Bronchial epithelial cell (primary cell): ENCODE data around the gene NPIPA7. TPM values are rescaled to one million over a fixed set of nuclear protein-coding genes. Genes with fewer than 3 reads are reported as not detected.
"Not testable (repeated sequence)": the region's sequence is repeated elsewhere in the genome, so short reads cannot be mapped to it uniquely, and the experiment has no call there.

Source experiments
- DNase-seq: peaks from one replicate; pipeline ENCODE4 v3.0.0-alpha.2; 2010; ENCODE audit warnings: low read depth
- FAIRE-seq: peaks from 2 replicates; lab custom pipeline; 2011; peaks lifted over from hg19 to GRCh38; lab: Jason Lieb, UNC
- H3K27me3 ChIP-seq: 2 replicates; pipeline ENCODE4 v1.5.1; 2011; ENCODE audit warnings: low read length; ENCODE audit not compliant: control insufficient read depth, insufficient read depth
- H3K36me3 ChIP-seq: 2 replicates; pipeline ENCODE4 v1.5.1; 2011; ENCODE audit warnings: low read length; ENCODE audit not compliant: control insufficient read depth, insufficient read depth
- H3K4me3 ChIP-seq: 2 replicates; pipeline ENCODE4 v1.5.1; 2011; ENCODE audit warnings: mild to moderate bottlenecking, low read depth, low read length, control low read depth
- total RNA-seq: library from RNA; depleted of rRNA; stranded (reverse); fragments of >200 nt; gene quantifications from 2 replicates; pipeline ENCODE4 v1.2.1, GENCODE V29; 2014

Gene NPIPA7
- total RNA-seq, 1 donor from 2014 or later, result 1.3 TPM

DNA sequence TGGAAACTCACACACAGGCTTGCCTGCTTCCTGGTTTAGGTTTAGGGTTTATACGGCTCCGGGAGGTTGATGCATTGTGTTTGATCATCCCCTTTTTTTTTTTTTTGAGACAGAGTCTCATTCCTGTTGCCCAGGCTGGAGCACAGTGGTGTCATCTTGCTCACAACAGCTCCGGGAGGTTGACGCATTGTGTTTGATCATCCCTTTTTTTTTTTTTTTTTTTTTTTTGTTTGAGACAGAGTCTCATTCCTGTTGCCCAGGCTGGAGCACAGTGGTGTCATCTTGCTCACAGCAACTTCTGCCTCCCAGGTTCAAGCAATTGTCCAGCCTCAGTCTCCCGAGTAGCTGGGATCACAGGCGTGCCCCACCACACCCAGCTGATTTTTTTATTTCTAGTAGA is 20.7 kb downstream of the NPIPA7 start:
- not testable (repeated sequence) for FAIRE-seq, H3K4me3 ChIP-seq, H3K36me3 ChIP-seq, DNase-seq, H3K27me3 ChIP-seq

DNA sequence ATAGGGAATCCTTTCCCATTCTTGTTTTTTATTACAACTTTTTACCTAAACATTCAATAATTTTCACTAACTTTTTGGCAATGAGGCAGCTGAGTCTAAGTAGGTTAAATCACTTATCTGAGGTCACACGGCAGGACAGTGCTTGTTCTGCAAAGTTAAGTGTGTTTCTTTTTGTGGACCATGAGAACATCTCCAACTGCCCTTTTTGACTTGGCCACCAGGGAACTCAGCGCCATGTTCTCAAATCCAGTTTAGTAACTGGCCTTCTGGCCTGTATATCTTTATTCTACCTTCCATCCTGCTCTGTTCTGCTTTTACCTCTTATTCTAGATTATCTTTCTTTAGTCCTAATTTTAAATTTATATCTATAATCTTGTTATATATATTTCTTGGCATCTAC is 23.4 kb downstream of the NPIPA7 start:
- H3K4me3 ChIP-seq, H3K27me3 ChIP-seq, DNase-seq, FAIRE-seq, H3K36me3 ChIP-seq: not testable (repeated sequence)

DNA sequence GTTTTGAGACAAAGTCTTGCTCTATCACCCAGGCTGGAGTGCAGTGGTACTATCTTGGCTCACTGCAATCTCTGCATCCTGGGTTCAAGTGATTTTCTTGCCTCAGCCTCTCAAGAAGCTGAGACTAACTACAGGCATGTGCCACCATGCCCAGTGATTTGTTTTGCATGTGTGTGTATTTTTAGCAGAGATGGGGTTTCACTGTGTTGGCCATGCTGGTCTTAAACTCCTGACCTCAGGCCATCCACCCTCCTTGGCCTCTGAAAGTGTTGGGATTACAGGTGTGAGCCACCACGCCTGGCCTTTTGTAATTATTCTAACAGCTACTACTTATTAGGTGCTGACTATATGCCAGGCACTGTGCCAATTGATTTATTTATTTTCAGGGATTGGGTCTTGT is 25.3 kb downstream of the NPIPA7 start:
- not testable (repeated sequence) for DNase-seq, FAIRE-seq

DNA sequence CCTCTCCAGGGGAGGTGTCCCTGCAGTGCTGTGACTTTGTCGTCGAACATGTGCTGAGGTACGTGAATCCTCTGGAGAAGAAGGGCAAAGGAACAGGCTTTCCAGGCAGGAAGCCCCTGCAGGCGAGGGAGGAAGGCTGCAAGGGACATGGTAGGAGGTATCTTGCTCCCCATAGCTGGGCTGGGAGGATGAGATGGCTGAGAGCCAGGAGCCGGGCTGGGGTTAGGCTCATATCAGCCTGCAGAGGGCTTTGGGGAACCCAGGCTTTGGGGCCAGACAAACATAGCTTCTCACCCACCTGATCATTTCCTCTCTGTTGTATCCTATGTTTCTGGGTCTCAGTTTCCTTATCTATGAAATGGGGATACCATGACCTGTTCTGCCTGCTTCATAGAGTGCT is 26.5 kb downstream of the NPIPA7 start:
- not testable (repeated sequence) for H3K4me3 ChIP-seq, H3K36me3 ChIP-seq, H3K27me3 ChIP-seq, FAIRE-seq, DNase-seq

More for the DNA sequence above, 25.3 kb downstream of the NPIPA7 start:
- H3K36me3 ChIP-seq, H3K27me3 ChIP-seq, H3K4me3 ChIP-seq: not testable (repeated sequence)

- not testable (repeated sequence) for H3K27me3 ChIP-seq, DNase-seq, FAIRE-seq
Observed at GRCh38 chr16:16408430-16408829, 29.5 kb downstream of the NPIPA7 start.

DNA sequence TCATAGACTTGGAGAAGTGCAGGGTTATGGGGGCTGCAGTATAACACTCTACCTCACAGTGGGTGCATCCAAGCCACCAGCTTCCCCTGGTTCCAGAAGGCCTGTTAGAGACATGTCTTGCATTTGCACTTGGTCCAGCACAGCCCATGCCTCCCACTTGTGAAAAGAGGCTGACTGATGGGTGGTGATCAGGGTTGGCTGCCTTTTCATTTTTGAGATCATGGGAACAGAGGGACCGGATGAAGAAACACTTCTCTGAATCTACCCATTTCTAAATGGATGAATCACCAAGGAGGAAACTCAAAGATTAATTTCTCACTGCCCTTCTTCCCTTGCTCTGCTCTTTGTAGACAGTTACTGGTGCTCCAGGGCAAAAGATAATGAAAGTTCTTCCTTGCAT is 34.8 kb downstream of the NPIPA7 start:
- not testable (repeated sequence) for FAIRE-seq, H3K36me3 ChIP-seq, H3K4me3 ChIP-seq, H3K27me3 ChIP-seq, DNase-seq

More at GRCh38 chr16:16408430-16408829, 29.5 kb downstream of the NPIPA7 start:
- H3K36me3 ChIP-seq, H3K4me3 ChIP-seq: not testable (repeated sequence)

GRCh38 chr16:16417071-16417470 is 38.1 kb downstream of the NPIPA7 start:
- not testable (repeated sequence) for H3K36me3 ChIP-seq, DNase-seq, FAIRE-seq, H3K27me3 ChIP-seq, H3K4me3 ChIP-seq

GRCh38 chr16:16417914-16418544 is 39.1 kb downstream of the NPIPA7 start:
- not testable (repeated sequence) for DNase-seq, H3K4me3 ChIP-seq, FAIRE-seq, H3K27me3 ChIP-seq, H3K36me3 ChIP-seq

DNA sequence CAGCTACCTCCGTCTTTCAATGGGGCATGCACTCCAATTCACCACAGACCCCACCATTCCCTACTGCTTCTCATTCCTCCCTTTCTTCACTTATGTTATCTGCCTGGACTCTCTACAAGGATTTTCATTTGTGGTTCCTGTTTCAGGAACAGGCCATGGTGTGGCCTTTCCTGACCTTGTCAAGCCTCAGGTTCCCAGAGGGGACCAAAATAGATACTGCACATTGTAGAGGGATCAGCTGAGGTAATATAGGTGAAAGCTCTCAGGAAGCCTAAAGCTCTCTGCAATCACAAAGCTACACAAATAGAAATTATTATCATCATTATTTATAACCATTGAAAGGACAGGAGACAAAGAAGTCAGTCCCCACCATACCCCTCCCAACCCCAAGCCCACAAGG is 41.6 kb downstream of the NPIPA7 start:
- H3K4me3 ChIP-seq, FAIRE-seq, H3K27me3 ChIP-seq, DNase-seq, H3K36me3 ChIP-seq: not testable (repeated sequence)

- H3K36me3 ChIP-seq, result not testable (repeated sequence)
Observed at GRCh38 chr16:16425146-16425545, 46.2 kb downstream of the NPIPA7 start.

DNA sequence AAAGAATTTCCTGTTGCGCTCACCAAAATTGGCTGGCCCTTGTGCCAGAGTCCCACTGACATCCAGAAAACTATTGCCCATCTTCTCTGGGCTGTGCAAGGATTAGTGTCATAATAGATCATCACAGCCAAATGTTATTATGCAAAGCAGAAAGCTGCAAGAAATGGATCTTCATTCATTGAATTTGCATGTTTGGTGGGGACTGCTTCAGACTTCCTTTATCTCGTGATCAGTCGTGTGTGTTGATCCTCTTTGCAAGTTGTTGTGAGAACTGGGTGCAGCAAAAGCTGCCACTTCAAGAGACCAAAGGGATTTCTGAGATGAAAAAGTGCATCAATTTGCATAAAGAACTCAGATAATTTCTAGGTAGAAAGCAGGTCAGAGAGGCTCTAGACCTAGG is 52.2 kb downstream of the NPIPA7 start:
- DNase-seq, H3K36me3 ChIP-seq, H3K4me3 ChIP-seq, H3K27me3 ChIP-seq, FAIRE-seq: not testable (repeated sequence)

More at GRCh38 chr16:16425146-16425545, 46.2 kb downstream of the NPIPA7 start:
- DNase-seq, FAIRE-seq, H3K27me3 ChIP-seq, H3K4me3 ChIP-seq: not testable (repeated sequence)

- H3K36me3 ChIP-seq, FAIRE-seq, H3K27me3 ChIP-seq, DNase-seq, H3K4me3 ChIP-seq: not testable (repeated sequence)
Observed at GRCh38 chr16:16434711-16435110, 55.8 kb downstream of the NPIPA7 start.

DNA sequence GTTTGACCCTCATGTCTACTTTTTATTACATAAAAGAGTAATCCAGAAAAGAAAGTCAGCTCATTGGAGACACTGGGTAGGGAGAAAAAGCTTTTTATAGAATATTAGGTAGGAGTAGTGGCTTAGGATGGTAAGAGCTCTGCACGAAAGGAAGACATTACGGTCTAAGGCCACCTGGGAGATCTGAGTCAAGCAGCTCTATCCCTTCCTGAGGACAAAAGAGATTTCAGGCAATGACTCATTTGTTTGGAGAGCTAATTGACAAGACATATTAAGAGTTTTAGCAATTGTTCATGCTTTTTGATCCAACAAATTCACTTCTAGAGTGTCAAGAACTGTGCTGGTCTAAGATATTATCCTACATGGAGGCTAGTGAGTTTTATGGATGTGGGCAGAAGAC is 62.5 kb downstream of the NPIPA7 start:
- H3K4me3 ChIP-seq, H3K36me3 ChIP-seq, FAIRE-seq, H3K27me3 ChIP-seq, DNase-seq: not testable (repeated sequence)
